DND-41 (cell line): ENCODE data around the gene GUCY1A1.

Experiments
- ATAC-seq: fragments of 200-7000 bp; cut with Tn5 transposase; 3 replicates; pipeline ENCODE4 v1.9.1; 2021; ENCODE audit warnings: low read depth; ENCODE audit not compliant: insufficient read depth
- DNase-seq: peaks from one replicate; pipeline ENCODE4 v3.0.0-alpha.2; 2020
- H2AFZ ChIP-seq: 2 replicates; pipeline ENCODE4 v1.6.0; 2012; ENCODE audit warnings: low read depth, low read length
- H3K27ac ChIP-seq: 2 replicates; pipeline ENCODE4 v1.5.1; 2012; ENCODE audit warnings: low read length, inconsistent platforms
- H3K27me3 ChIP-seq: fragments of 200-600 bp; sonication (generic); 2 replicates; pipeline ENCODE4 v1.6.0; 2012; ENCODE audit warnings: low read length, mild to moderate bottlenecking, inconsistent platforms; ENCODE audit not compliant: insufficient read depth, poor library complexity
- H3K36me3 ChIP-seq: 2 replicates; pipeline ENCODE4 v1.5.1; 2012; ENCODE audit warnings: low read length, inconsistent platforms; ENCODE audit not compliant: insufficient read depth
- H3K4me1 ChIP-seq: 2 replicates; pipeline ENCODE4 v1.5.1; 2012; ENCODE audit warnings: mild to moderate bottlenecking, low read length; ENCODE audit not compliant: insufficient read depth
- H3K4me2 ChIP-seq: 2 replicates; pipeline ENCODE4 v1.6.0; 2012; ENCODE audit warnings: mild to moderate bottlenecking, moderate library complexity, low read length, inconsistent platforms; ENCODE audit not compliant: insufficient read depth
- H3K4me3 ChIP-seq, 2 experiments: fragments of 200-600 bp in 1 of 2; shearing (Covaris generic) in 1 of 2; 2 replicates each; pipeline ENCODE4 v1.5.1; 2012 to 2016; ENCODE audit warnings: inconsistent platforms in 2 of 2, low read length in 2 of 2, mild to moderate bottlenecking in 2 of 2, low read depth in 1 of 2, moderate library complexity in 1 of 2
- H3K79me2 ChIP-seq: 2 replicates; pipeline ENCODE4 v1.6.0; 2012; ENCODE audit warnings: low read length, inconsistent platforms; ENCODE audit not compliant: insufficient read depth
- H3K9ac ChIP-seq: 2 replicates; pipeline ENCODE4 v1.6.0; 2012; ENCODE audit warnings: low read depth, mild to moderate bottlenecking, inconsistent platforms, low read length, moderate library complexity
- H3K9me3 ChIP-seq: 2 replicates; pipeline ENCODE4 v1.5.1; 2012; ENCODE audit warnings: low read length, moderate library complexity, mild to moderate bottlenecking, inconsistent platforms; ENCODE audit not compliant: insufficient read depth, severe bottlenecking
- H4K20me1 ChIP-seq: 2 replicates; pipeline ENCODE4 v1.6.0; 2012; ENCODE audit warnings: low read length; ENCODE audit not compliant: insufficient read depth
- CTCF ChIP-seq: IDR thresholded peaks from 2 replicates; pipeline ENCODE4 v1.5.1; 2012; ENCODE audit warnings: borderline replicate concordance, low read length, moderate library complexity, mild to moderate bottlenecking; ENCODE audit not compliant: poor library complexity, severe bottlenecking; ENCODE audit errors: extremely low read depth
- EZH2 ChIP-seq: IDR thresholded peaks from 3 replicates; pipeline ENCODE4 v1.6.1; 2012; ENCODE audit warnings: borderline replicate concordance, low read depth, mild to moderate bottlenecking, moderate library complexity, low read length, inconsistent platforms; ENCODE audit not compliant: severe bottlenecking

Gene GUCY1A1

GRCh38 chr4:155704841-155705404 is 38.3 kb downstream of the GUCY1A1 start:
- ATAC-seq, result no peak
- H3K27ac ChIP-seq, result no peak overlapping the region
- no peak overlapping the region for H2AFZ ChIP-seq
- TF ChIP-seq CTCF, result no peak
- no peaks in the 10 kb centered on the region for H4K20me1 ChIP-seq
- no peaks in the 10 kb centered on the region for H3K27me3 ChIP-seq
- no peaks in the 10 kb centered on the region for H3K4me1 ChIP-seq
- H3K4me3 ChIP-seq, result no peak overlapping the region
- peaks cover 25% of the 10 kb centered on the region; the same call in 1 of the 2 replicates for H3K36me3 ChIP-seq
- H3K9me3 ChIP-seq, result no peaks in the 10 kb centered on the region
- no peak overlapping the region for H3K4me2 ChIP-seq
- no peaks in the 10 kb centered on the region for H3K79me2 ChIP-seq
- no peak for DNase-seq
- no peak overlapping the region for H3K9ac ChIP-seq

GRCh38 chr4:155705664-155706063 is 39.0 kb downstream of the GUCY1A1 start:
- DNase-seq (no peak), ATAC-seq (no peak)
- H4K20me1 ChIP-seq, result no peaks in the 10 kb centered on the region
- H3K27ac ChIP-seq, result no peak overlapping the region
- no peaks in the 10 kb centered on the region for H3K27me3 ChIP-seq
- no peak overlapping the region for H3K4me2 ChIP-seq
- no peaks in the 10 kb centered on the region for H3K9me3 ChIP-seq
- no peak overlapping the region for H3K4me3 ChIP-seq
- H2AFZ ChIP-seq, result no peak overlapping the region
- H3K79me2 ChIP-seq, result no peaks in the 10 kb centered on the region
- no peak for TF ChIP-seq CTCF
- TF ChIP-seq EZH2, result no peak
- peaks cover 28% of the 10 kb centered on the region; the same call in 1 of the 2 replicates for H3K36me3 ChIP-seq
- no peaks in the 10 kb centered on the region for H3K4me1 ChIP-seq
- H3K9ac ChIP-seq, result no peak overlapping the region

GRCh38 chr4:155706147-155706546 is 39.5 kb downstream of the GUCY1A1 start:
- H3K9me3 ChIP-seq, result no peaks in the 10 kb centered on the region

More at GRCh38 chr4:155706147-155706546, 39.5 kb downstream of the GUCY1A1 start:
- Histone ChIP-seq H3K4me3 (no peak overlapping the region), H4K20me1 (no peaks in the 10 kb centered on the region), H3K27me3 (no peaks in the 10 kb centered on the region), H3K4me2 (no peak overlapping the region), H3K9ac (no peak overlapping the region), H3K4me1 (no peaks in the 10 kb centered on the region), H3K36me3 (peaks cover 31% of the 10 kb centered on the region; the same call in 1 of the 2 replicates), H3K79me2 (no peaks in the 10 kb centered on the region), H2AFZ (no peak overlapping the region), H3K27ac (no peak overlapping the region)
- TF ChIP-seq CTCF (no peak), EZH2 (no peak)
- DNase-seq, result no peak
- no peak for ATAC-seq
